Vagina (tissue), 2 donors: ENCODE data around the gene TCF23. TPM values are rescaled to one million over a fixed set of nuclear protein-coding genes. Genes with fewer than 3 reads are reported as not detected.
"Not testable (repeated sequence)": the region's sequence is repeated elsewhere in the genome, so short reads cannot be mapped to it uniquely, and the experiment has no call there.

Source experiments
- DNase-seq, 2 donors: peaks; one replicate each; pipeline ENCODE4 v3.0.0-alpha.2; 2017; ENCODE audit errors: extremely low spot score in 2 of 2
- H3K27ac ChIP-seq: fragments of 200-600 bp; sonication (generic); one replicate; pipeline ENCODE4 v1.5.1; 2019
- H3K27me3 ChIP-seq: fragments of 200-600 bp; sonication (generic); one replicate; pipeline ENCODE4 v1.5.1; 2019
- H3K36me3 ChIP-seq, 2 donors: fragments of 200-600 bp; sonication (generic); one replicate each; pipeline ENCODE4 v1.5.1; 2017 to 2019
- H3K4me1 ChIP-seq: fragments of 200-600 bp; sonication (generic); one replicate; pipeline ENCODE4 v1.5.1; 2019
- H3K4me3 ChIP-seq, 2 donors: fragments of 200-600 bp; sonication (generic); 1 replicate in 1 of 2; 2 replicates in 1 of 2; pipeline ENCODE4 v1.5.1; 2016 to 2019
- H3K9me3 ChIP-seq: fragments of 200-600 bp; sonication (generic); one replicate; pipeline ENCODE4 v1.5.1; 2019
- POLR2A ChIP-seq, 2 donors: fragments of 450-650 bp; IDR thresholded peaks; one replicate each; pipeline ENCODE4 v1.6.1; 2017; ENCODE audit warnings: antibody characterized with exemption in 2 of 2, mild to moderate bottlenecking in 2 of 2, moderate library complexity in 2 of 2
- POLR2AphosphoS5 ChIP-seq, 2 donors: sonication (generic); formaldehyde crosslinking; IDR thresholded peaks; one replicate each; pipeline ENCODE4 v1.9.0; 2017; ENCODE audit warnings: antibody characterized with exemption in 2 of 2, mild to moderate bottlenecking in 2 of 2, low read depth in 1 of 2; ENCODE audit not compliant: insufficient read depth in 1 of 2
- intact Hi-C: fragments of 100-400 bp; cut with DNase I; formaldehyde crosslinking; loops from one replicate; pipeline ENCODE4 v1.15.1; 2023
- total RNA-seq: library from RNA; depleted of rRNA; stranded (reverse); fragments of >200 nt; gene quantifications from one replicate; pipeline ENCODE4 v1.2.3, GENCODE V29; 2016
- TF ChIP-seq, protein P1 (sequence below), 3 experiments: fragments of 450-650 bp in 2 of 3; fragments of 200-600 bp in 1 of 3; sonication (generic) in 1 of 3; IDR thresholded peaks; one replicate each; pipeline ENCODE4 v1.5.1; 2017 to 2019; ENCODE audit warnings: antibody characterized with exemption in 3 of 3, mild to moderate bottlenecking in 2 of 3, moderate library complexity in 2 of 3

TCF23 gene
- total RNA-seq, 1 donor from 2014 or later = 7.4 TPM

GRCh38 chr2:27164960-27165763 lies 16.4 kb downstream of the TCF23 start:
- no peak for TF ChIP-seq POLR2AphosphoS5 (IDR thresholded peaks at IDR 0.05; ENCODE audit: insufficient read depth in 1 of 2, low read depth in 1 of 2)
- no peak overlapping the region for H3K27ac ChIP-seq
- no peak for DNase-seq
- H3K4me3 ChIP-seq = no peak overlapping the region
- intact Hi-C loops = no loop called here
- no peaks in the 10 kb centered on the region for H3K9me3 ChIP-seq
- no peaks in the 10 kb centered on the region for H3K36me3 ChIP-seq
- no peaks in the 10 kb centered on the region for H3K4me1 ChIP-seq
- H3K27me3 ChIP-seq = no peaks in the 10 kb centered on the region

GRCh38 chr2:27170581-27171337 lies 22.0 kb downstream of the TCF23 start:
- intact Hi-C loops = no loop called here
- Histone ChIP-seq H3K4me3 (no peak overlapping the region), H3K36me3 (no peaks in the 10 kb centered on the region), H3K4me1 (no peaks in the 10 kb centered on the region), H3K27me3 (no peaks in the 10 kb centered on the region), H3K9me3 (no peaks in the 10 kb centered on the region), H3K27ac (no peak overlapping the region)
- DNase-seq = no peak
- no peak for TF ChIP-seq POLR2A (IDR thresholded peaks at IDR 0.05)
- TF ChIP-seq POLR2AphosphoS5 (IDR thresholded peaks at IDR 0.05; ENCODE audit: insufficient read depth in 1 of 2, low read depth in 1 of 2) = no peak

DNA sequence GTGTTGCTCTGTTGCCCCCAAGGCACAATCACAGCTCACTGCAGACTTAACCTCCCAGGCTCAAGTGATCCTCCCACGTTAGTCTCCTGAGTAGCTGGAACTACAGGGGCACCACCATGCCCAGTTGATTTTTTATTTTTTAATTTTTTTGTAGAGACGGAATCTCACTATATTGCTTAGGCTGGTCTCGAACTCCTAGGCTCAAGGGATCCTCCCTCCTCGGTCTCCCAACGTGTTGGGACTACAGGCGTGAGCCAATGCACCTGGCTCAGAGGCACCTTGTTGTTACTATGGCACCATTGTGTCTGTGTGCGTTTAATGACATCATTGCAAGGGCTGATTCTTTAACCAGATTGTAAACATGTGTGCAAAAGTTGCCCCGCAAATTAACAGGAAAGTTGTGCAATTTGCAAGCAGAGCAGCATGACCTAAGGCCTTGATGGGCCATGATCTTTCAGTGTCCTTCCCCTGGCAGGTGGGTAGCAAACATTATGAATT lies 22.6 kb downstream of the TCF23 start:
- H3K27me3 ChIP-seq = no peaks in the 10 kb centered on the region
- no peaks in the 10 kb centered on the region for H3K36me3 ChIP-seq
- no peak for DNase-seq
- H3K4me3 ChIP-seq = no peak overlapping the region
- H3K4me1 ChIP-seq = no peaks in the 10 kb centered on the region
- no peak overlapping the region for H3K27ac ChIP-seq
- H3K9me3 ChIP-seq = no peaks in the 10 kb centered on the region
- intact Hi-C loops = no loop called here
- TF ChIP-seq POLR2AphosphoS5 (IDR thresholded peaks at IDR 0.05; ENCODE audit: insufficient read depth in 1 of 2, low read depth in 1 of 2) (no peak), POLR2A (IDR thresholded peaks at IDR 0.05) (no peak)
- TF ChIP-seq, protein P1, sequence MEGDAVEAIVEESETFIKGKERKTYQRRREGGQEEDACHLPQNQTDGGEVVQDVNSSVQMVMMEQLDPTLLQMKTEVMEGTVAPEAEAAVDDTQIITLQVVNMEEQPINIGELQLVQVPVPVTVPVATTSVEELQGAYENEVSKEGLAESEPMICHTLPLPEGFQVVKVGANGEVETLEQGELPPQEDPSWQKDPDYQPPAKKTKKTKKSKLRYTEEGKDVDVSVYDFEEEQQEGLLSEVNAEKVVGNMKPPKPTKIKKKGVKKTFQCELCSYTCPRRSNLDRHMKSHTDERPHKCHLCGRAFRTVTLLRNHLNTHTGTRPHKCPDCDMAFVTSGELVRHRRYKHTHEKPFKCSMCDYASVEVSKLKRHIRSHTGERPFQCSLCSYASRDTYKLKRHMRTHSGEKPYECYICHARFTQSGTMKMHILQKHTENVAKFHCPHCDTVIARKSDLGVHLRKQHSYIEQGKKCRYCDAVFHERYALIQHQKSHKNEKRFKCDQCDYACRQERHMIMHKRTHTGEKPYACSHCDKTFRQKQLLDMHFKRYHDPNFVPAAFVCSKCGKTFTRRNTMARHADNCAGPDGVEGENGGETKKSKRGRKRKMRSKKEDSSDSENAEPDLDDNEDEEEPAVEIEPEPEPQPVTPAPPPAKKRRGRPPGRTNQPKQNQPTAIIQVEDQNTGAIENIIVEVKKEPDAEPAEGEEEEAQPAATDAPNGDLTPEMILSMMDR (IDR thresholded peaks at IDR 0.05) = no peak

DNA sequence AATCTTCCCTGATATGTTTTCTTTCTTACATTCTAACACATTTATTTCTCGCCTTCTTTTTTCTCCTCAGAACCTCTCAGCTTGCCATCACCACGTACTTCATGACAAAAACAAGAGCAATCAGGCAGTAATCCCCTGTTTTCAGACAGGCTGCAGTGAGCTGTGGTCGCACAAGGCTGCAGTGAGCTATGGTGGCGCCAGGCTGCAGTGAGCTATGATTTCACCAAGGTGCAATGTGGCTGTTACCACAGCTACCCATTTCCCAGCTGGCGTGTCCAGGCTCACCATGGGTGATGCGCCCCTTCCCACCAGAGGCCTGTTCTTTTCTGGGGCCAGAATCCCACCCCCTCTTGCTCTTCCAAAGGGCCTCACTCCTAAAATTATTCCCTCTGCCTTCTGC lies 25.8 kb downstream of the TCF23 start:
- Histone ChIP-seq H3K4me1 (no peaks in the 10 kb centered on the region), H3K9me3 (no peaks in the 10 kb centered on the region), H3K4me3 (no peak overlapping the region), H3K27me3 (no peaks in the 10 kb centered on the region), H3K27ac (no peak overlapping the region), H3K36me3 (no peaks in the 10 kb centered on the region)
- no peak for DNase-seq
- TF ChIP-seq, protein P1 (IDR thresholded peaks at IDR 0.05) = no peak
- TF ChIP-seq POLR2A (IDR thresholded peaks at IDR 0.05) (no peak), POLR2AphosphoS5 (IDR thresholded peaks at IDR 0.05; ENCODE audit: insufficient read depth in 1 of 2, low read depth in 1 of 2) (no peak)
- intact Hi-C loops = no loop called here

- no peaks in the 10 kb centered on the region for H3K27me3 ChIP-seq
- intact Hi-C loops = no loop called here
- no peaks in the 10 kb centered on the region for H3K9me3 ChIP-seq
- no peaks in the 10 kb centered on the region for H3K36me3 ChIP-seq
- H3K27ac ChIP-seq = no peak overlapping the region
- no peaks in the 10 kb centered on the region for H3K4me1 ChIP-seq
- no peak for DNase-seq
- TF ChIP-seq POLR2AphosphoS5 (IDR thresholded peaks at IDR 0.05; ENCODE audit: insufficient read depth in 1 of 2, low read depth in 1 of 2) (no peak), POLR2A (IDR thresholded peaks at IDR 0.05) (no peak)
- TF ChIP-seq, protein P1 (IDR thresholded peaks at IDR 0.05) = no peak
- H3K4me3 ChIP-seq = no peak overlapping the region
Measured at GRCh38 chr2:27175330-27175729, 26.5 kb downstream of the TCF23 start.

GRCh38 chr2:27175781-27176180 lies 27.0 kb downstream of the TCF23 start:
- H3K27ac ChIP-seq, DNase-seq, H3K27me3 ChIP-seq, H3K4me3 ChIP-seq, H3K4me1 ChIP-seq, H3K9me3 ChIP-seq, intact Hi-C loops, H3K36me3 ChIP-seq: not testable (repeated sequence)
